Kidney epithelial cell (primary cell): ENCODE results near the gene AQP10. TPM values are rescaled to one million over a fixed set of nuclear protein-coding genes. Genes with fewer than 3 reads are reported as not detected.
"Not testable (repeated sequence)": the region's sequence is repeated elsewhere in the genome, so short reads cannot be mapped to it uniquely, and the experiment has no call there.

ENCODE experiments used
- DNase-seq: peaks from one replicate; pipeline ENCODE4 v3.0.0-alpha.2; 2010; ENCODE audit warnings: low read depth
- H3K27me3 ChIP-seq: 2 replicates; pipeline ENCODE4 v1.6.0; 2011; ENCODE audit warnings: low read length; ENCODE audit not compliant: control insufficient read depth, insufficient read depth
- H3K36me3 ChIP-seq: 2 replicates; pipeline ENCODE4 v1.5.1; 2011; ENCODE audit warnings: low read length; ENCODE audit not compliant: control insufficient read depth, insufficient read depth
- H3K4me3 ChIP-seq: 2 replicates; pipeline ENCODE4 v1.5.1; 2011; ENCODE audit warnings: low read depth, mild to moderate bottlenecking, control low read depth, low read length
- total RNA-seq: library from RNA; depleted of rRNA; stranded (reverse); fragments of >200 nt; gene quantifications from 2 replicates; pipeline ENCODE4 v1.2.3, GENCODE V29; 2015
- TF ChIP-seq, protein P1 (sequence below): IDR thresholded peaks from 2 replicates; pipeline ENCODE4 v1.5.1; 2011; ENCODE audit warnings: mild to moderate bottlenecking, moderate library complexity, low read length, control low read depth, inconsistent platforms; ENCODE audit not compliant: insufficient read depth, poor library complexity, severe bottlenecking

The AQP10 gene, protein sequence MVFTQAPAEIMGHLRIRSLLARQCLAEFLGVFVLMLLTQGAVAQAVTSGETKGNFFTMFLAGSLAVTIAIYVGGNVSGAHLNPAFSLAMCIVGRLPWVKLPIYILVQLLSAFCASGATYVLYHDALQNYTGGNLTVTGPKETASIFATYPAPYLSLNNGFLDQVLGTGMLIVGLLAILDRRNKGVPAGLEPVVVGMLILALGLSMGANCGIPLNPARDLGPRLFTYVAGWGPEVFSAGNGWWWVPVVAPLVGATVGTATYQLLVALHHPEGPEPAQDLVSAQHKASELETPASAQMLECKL
- not detected in 2 replicates for total RNA-seq

GRCh38 chr1:154320882-154321608, at the start of gene AQP10:
Gene AQP10 (plus strand): TSS chr1:154321093. CDS start chr1:154321156, 63 bp downstream.
- H3K27me3 ChIP-seq = peaks cover 21% of the 10 kb centered on the region
- DNase-seq = no peak
- TF ChIP-seq, protein P1, sequence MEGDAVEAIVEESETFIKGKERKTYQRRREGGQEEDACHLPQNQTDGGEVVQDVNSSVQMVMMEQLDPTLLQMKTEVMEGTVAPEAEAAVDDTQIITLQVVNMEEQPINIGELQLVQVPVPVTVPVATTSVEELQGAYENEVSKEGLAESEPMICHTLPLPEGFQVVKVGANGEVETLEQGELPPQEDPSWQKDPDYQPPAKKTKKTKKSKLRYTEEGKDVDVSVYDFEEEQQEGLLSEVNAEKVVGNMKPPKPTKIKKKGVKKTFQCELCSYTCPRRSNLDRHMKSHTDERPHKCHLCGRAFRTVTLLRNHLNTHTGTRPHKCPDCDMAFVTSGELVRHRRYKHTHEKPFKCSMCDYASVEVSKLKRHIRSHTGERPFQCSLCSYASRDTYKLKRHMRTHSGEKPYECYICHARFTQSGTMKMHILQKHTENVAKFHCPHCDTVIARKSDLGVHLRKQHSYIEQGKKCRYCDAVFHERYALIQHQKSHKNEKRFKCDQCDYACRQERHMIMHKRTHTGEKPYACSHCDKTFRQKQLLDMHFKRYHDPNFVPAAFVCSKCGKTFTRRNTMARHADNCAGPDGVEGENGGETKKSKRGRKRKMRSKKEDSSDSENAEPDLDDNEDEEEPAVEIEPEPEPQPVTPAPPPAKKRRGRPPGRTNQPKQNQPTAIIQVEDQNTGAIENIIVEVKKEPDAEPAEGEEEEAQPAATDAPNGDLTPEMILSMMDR = no peak
- no peaks in the 10 kb centered on the region for H3K36me3 ChIP-seq
- H3K4me3 ChIP-seq = no peak within 1 kb of the TSS

GRCh38 chr1:154272217-154272998, 48.5 kb upstream of the AQP10 start, which contains the start of gene HAX1:
Gene HAX1 (plus strand): TSS chr1:154272629. CDS start chr1:154272724, 95 bp downstream.
- peaks cover 1% of the 10 kb centered on the region for H3K36me3 ChIP-seq

DNA sequence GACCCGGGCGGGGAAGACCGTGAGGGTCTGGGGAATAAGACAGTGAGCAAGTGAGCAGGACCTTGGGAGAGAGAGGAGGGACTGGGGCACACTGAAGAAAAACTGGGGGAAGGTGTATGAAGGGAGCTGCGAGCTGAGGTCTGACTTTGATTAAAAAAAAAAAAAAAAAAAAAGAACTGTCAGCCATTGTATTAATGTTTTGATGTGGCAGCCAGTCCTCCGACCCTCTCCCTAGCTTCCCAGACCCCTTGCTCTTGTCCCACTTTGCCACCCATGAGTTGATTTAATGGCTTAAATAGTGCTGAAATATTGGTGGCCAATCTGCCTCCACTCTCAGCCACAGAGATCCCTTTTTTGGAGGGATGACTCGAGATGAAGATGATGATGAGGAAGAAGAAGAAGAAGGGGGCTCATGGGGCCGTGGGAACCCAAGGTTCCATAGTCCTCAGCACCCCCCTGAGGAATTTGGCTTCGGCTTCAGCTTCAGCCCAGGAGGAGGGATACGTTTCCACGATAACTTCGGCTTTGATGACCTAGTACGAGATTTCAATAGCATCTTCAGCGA, 47.8 kb upstream of the AQP10 start:
- Histone ChIP-seq H3K4me3 (peak overlapping the region; percentile 87), H3K27me3 (no peaks in the 10 kb centered on the region), H3K36me3 (peaks cover 1% of the 10 kb centered on the region)
- DNase-seq = no peak
- TF ChIP-seq, protein P1 = no peak

More at GRCh38 chr1:154272217-154272998, 48.5 kb upstream of the AQP10 start, which contains the start of gene HAX1:
- Histone ChIP-seq H3K4me3 (peak within 1 kb of the TSS; percentile 87), H3K27me3 (no peaks in the 10 kb centered on the region)
- TF ChIP-seq, protein P1 = peak; percentile 81
- DNase-seq = peak; percentile 82

DNA sequence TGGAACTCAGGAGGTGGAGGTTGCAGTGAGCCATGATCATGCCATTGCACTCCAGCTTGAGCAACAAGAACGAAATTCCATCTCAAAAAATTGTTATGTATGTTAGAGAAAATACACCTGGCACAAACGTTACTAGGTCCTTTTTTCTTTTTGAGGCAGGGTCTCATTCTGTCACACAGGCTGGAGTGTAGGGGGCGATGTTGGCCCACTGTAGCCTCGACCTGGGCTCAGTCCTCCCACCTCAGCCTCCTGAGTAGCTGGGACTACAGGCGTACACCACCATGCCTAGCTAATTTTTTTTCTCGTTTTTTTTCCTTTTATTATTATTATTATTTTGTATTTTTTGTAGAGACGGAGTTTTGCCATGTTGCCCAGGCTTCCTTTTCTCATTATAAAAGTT, 44.1 kb upstream of the AQP10 start:
- DNase-seq = no peak
- no peaks in the 10 kb centered on the region for H3K36me3 ChIP-seq
- H3K27me3 ChIP-seq = no peaks in the 10 kb centered on the region
- TF ChIP-seq, protein P1 = peak; percentile 15
- no peak overlapping the region for H3K4me3 ChIP-seq

- H3K27me3 ChIP-seq, H3K4me3 ChIP-seq, H3K36me3 ChIP-seq, DNase-seq: not testable (repeated sequence)
Measured at GRCh38 chr1:154287591-154287990, 33.3 kb upstream of the AQP10 start.
